Activated effector memory CD4-positive, alpha-beta T cell treated with Interleukin-2 at 50 U/mL for 16 hours (primary cell): ENCODE measurements around the gene C11orf91.
"Not testable (repeated sequence)": the region's sequence is repeated elsewhere in the genome, so short reads cannot be mapped to it uniquely, and the experiment has no call there.

ENCODE experiments used
- DNase-seq: peaks from one replicate; pipeline ENCODE4 v3.0.0-alpha.2; 2020

C11orf91 gene

DNA sequence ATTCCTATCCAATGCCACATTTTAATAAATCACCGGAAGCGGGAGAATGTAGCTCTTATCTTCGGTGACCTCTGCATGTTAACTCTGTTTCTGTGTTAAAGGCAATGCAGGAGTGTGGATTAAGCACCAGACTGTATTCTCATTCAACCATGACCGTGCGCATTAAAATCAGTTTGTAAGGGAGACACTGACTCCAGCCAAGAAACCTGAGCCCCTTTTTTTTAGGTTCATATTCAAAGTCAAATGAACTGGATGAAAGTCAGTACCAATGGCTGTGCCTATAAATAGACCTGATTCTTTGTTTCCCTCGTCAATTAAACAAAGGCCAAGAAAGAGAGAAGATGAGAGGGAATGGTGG, 32.2 kb downstream of the C11orf91 start:
- no peak for DNase-seq

DNA sequence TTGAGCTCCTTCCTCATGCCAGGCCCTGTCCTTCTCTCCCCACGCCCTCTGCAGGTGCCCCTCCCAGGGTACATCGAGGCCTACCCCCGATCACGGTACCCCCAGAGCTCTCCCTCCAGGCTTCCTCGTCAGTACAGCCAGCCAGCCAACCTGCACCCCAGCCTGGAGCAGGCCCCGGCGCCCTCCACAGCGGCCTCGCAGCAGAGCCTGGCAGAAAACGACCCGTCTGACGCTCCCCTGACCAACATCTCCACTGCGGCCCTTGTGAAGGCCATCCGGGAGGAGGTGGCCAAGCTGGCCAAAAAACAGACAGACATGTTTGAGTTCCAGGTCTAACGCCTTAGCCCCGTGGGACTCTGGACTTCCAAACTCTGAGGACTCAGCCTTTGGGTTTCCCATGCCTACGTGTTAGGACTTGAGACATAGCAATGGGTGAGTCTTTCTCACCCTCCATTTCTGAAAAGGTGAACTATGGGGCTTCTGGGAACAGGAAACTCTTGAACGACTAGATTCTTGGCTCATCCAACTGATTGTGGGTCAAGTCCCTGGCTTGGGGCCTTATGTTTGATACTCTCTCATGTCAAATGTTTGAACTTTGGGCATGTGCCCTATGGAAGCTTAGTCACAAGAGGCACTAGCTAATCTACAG, 32.7 kb downstream of the C11orf91 start:
- no peak for DNase-seq

GRCh38 chr11:33665350-33666106, 35.1 kb downstream of the C11orf91 start:
- DNase-seq: no peak

- DNase-seq: no peak
Measured at GRCh38 chr11:33664827-33665226, 35.8 kb downstream of the C11orf91 start.

DNA sequence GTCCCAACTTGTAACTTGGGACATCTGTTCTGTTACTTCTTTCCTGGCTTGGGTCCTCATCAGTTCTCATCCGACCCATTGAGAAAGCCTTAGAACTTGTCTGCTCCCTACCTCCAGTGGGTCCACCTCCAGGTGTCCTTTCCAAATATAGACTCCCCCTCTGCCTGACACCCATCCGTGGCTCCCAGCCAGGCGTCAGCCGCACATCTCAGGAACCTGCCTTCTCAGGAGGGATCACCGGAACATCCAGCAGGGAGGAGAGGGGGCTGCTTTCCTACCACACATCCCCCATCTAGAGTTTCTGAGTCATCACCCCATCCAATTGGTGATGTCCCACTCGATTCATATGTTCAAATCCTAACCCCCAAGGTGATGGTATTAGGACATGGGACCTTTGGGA, 36.5 kb downstream of the C11orf91 start:
- DNase-seq: no peak

- no peak for DNase-seq
Measured at GRCh38 chr11:33663121-33663520, 37.5 kb downstream of the C11orf91 start.

- DNase-seq: not testable (repeated sequence)
Measured at GRCh38 chr11:33661526-33661925, 39.1 kb downstream of the C11orf91 start.

DNA sequence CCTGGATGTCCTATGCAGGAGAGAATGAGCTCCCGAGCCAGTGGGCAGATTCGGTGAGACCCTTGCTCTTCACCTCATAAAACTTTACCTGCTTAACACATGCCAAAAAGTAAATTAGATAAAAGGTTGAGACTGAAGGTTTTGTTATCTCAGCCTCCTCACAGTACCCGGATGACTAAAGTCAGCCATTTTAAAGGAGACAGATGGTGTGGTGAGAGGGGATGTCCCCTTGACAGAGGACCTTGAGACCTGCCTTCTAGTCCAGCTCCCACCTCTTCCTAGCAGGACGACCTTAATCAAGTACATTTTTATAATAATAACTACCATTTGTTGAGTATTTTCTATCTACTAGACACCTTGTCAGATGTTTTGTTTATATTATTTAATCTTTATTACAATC, 39.7 kb downstream of the C11orf91 start:
- no peak for DNase-seq

- no peak for DNase-seq
Measured at GRCh38 chr11:33659370-33660139, 41.1 kb downstream of the C11orf91 start.

GRCh38 chr11:33658195-33658900, 42.3 kb downstream of the C11orf91 start:
- no peak for DNase-seq

- DNase-seq: no peak
Measured at GRCh38 chr11:33657757-33658156, 42.9 kb downstream of the C11orf91 start.

GRCh38 chr11:33656768-33657167, 43.9 kb downstream of the C11orf91 start:
- no peak for DNase-seq

GRCh38 chr11:33655842-33656600, 44.6 kb downstream of the C11orf91 start:
- no peak for DNase-seq

DNA sequence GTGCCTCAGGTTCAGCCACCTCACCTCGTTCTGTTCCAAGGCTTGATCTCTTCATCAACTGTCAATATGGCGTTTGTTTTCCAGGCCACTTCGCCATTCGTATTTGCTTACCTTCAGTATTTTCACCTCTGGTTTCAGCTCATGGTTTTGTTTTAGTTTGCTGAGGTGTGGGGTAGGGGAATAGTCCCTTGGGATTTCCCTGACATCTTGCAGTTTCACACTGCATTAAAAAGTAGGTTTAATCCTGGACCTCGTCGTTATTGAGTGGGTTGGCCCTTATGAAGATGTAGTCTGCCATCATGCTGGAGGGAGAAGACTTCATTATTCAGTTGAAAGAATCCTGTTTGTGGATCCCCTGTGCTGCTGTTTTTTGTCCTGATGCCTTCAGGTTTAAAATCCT, 46.0 kb downstream of the C11orf91 start:
- no peak for DNase-seq

- DNase-seq: no peak
Measured at GRCh38 chr11:33652930-33653329, 47.7 kb downstream of the C11orf91 start.

GRCh38 chr11:33652431-33652830, 48.2 kb downstream of the C11orf91 start:
- DNase-seq: no peak

DNA sequence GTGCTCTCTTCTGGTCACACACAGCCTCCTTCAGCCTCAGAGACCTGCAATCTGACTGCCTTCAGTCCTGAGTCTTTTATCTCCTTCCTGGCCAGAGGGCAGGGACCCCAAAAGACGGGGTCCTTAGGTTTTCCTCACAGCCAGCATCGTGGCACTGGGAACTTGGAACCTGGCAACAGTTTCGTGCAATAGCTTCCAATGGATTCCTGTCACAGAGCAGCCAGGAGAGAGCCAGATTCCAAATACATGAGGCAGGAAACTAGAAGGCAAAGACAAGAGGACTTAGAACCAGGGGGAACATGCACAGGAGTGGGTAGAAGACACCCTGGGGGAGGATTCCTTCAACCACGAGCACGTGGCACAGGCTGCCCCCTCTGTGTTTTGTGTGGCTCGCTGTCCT, 48.6 kb downstream of the C11orf91 start:
- DNase-seq: no peak

DNA sequence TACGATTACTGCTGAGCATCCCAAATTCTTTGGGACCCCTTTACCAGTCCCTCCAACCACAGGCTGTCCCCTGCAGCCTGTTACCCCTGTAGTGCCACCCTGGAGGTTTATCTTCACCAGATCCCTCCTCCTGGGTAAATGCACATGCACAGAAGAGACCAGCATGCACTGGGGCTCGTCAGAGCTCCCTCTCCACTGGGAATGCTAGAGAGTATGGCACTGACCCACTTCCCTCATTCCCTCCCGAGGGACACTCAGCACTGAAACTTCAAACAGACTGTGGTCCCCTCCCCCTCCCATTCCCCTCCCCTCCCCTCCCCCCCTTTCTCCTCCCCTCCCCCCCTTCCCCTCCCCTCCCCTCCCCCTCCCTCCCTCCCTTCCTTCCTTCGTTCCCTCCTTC, 49.1 kb downstream of the C11orf91 start:
- no peak for DNase-seq

GRCh38 chr11:33649944-33650343, 50.7 kb downstream of the C11orf91 start:
- no peak for DNase-seq
